HL-60 (cell line): ENCODE measurements around the gene DIP2C.

ENCODE experiments used
- POLR2AphosphoS5 ChIP-seq: IDR thresholded peaks from 2 replicates; pipeline ENCODE4 v1.6.1; 2012; ENCODE audit warnings: low read depth
- TF ChIP-seq, protein P1 (sequence below): IDR thresholded peaks from one replicate; pipeline ENCODE4 v1.5.1; 2011; ENCODE audit warnings: low read length, control low read depth, inconsistent platforms; ENCODE audit not compliant: insufficient read depth

DNA sequence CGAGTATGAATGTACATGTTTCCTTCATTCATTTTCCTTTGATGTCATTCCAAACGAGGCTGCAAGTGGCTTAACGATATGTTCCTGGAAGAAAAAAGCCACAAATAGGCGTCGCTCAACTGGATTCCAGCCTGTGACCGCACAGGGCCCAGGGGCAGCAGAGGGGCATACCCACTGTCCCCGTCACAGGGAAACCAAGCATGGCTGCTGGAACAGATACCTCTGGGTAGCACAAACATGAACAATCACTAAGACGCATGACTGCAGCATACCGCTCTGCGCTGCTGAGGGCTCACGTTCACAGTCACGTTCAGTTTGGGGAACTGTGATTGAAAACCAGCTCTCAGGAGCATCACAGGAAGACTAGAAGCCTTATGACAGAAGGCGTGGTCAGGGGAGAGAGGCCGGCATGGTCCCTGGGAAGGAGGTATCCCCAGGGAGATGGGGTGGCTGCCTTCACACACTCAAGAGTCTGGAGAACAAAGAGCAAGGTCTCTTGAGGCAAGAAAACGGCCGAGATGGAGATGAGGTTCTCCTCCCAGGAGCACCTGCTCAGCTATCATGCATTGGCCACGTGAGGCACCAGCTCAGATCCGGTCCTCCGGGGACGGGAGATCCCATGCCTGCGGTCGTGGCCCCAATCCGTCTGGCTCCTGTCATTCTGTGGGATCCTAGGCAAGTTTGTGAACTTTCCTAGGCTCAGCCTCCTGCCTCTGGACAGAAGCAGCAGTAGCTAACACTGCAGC lies 213.6 kb downstream of the DIP2C start:
- no peak for TF ChIP-seq POLR2AphosphoS5
- TF ChIP-seq, protein P1, sequence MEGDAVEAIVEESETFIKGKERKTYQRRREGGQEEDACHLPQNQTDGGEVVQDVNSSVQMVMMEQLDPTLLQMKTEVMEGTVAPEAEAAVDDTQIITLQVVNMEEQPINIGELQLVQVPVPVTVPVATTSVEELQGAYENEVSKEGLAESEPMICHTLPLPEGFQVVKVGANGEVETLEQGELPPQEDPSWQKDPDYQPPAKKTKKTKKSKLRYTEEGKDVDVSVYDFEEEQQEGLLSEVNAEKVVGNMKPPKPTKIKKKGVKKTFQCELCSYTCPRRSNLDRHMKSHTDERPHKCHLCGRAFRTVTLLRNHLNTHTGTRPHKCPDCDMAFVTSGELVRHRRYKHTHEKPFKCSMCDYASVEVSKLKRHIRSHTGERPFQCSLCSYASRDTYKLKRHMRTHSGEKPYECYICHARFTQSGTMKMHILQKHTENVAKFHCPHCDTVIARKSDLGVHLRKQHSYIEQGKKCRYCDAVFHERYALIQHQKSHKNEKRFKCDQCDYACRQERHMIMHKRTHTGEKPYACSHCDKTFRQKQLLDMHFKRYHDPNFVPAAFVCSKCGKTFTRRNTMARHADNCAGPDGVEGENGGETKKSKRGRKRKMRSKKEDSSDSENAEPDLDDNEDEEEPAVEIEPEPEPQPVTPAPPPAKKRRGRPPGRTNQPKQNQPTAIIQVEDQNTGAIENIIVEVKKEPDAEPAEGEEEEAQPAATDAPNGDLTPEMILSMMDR, result no peak
